ENCODE results near the gene CARD8.
A peak's percentile ranks its signal among the peaks of the same experiment; 100 is the strongest.

Gene CARD8

GRCh38 chr19:48255376-48256303 is at the start of gene CARD8:
Gene CARD8, minus strand, starts transcription at chr19:48255912. Its CDS starts 14,892 bp downstream, at chr19:48241020.
- TF ChIP-seq POLR2AphosphoS5 (IDR thresholded peaks at IDR 0.05; ENCODE audit: borderline replicate concordance, low read depth, low read length) (peak; percentile 94), FOXP2 (optimal IDR thresholded peaks at IDR 0.05; ENCODE audit: control extremely low read depth, extremely low read length, insufficient read depth) (no peak), EZH2 (IDR thresholded peaks at IDR 0.05) (no peak)
- H3K9ac ChIP-seq (ENCODE audit: insufficient read length): peak within 1 kb of the TSS; percentile 95
- H3K9me3 ChIP-seq (ENCODE audit: low read depth, low read length): no peaks in the 10 kb centered on the region
- peak within 1 kb of the TSS; percentile 94 for H3K27ac ChIP-seq
- H3K36me3 ChIP-seq (ENCODE audit: insufficient read depth, low read length): no peaks in the 10 kb centered on the region
- peak within 1 kb of the TSS; percentile 95 for H3K4me3 ChIP-seq
- peak; percentile 75 for DNase-seq (ENCODE audit: low read depth, low spot score)

- no peak overlapping the region for H3K27ac ChIP-seq
Measured at GRCh38 chr19:48303866-48304265, 48.2 kb upstream of the CARD8 start.

GRCh38 chr19:48303367-48303766 is 47.7 kb upstream of the CARD8 start:
- H3K4me3 ChIP-seq: no peak overlapping the region
- no peak overlapping the region for H3K27ac ChIP-seq
- H3K9me3 ChIP-seq (ENCODE audit: low read depth, low read length): no peaks in the 10 kb centered on the region
- H3K36me3 ChIP-seq (ENCODE audit: insufficient read depth, low read length): no peaks in the 10 kb centered on the region
- no peak for TF ChIP-seq EZH2 (IDR thresholded peaks at IDR 0.05)
- DNase-seq (ENCODE audit: low read depth, low spot score): no peak
- H3K9ac ChIP-seq (ENCODE audit: insufficient read length): no peak overlapping the region

More at GRCh38 chr19:48303866-48304265, 48.2 kb upstream of the CARD8 start:
- DNase-seq (ENCODE audit: low read depth, low spot score): no peak
- Histone ChIP-seq H3K4me3 (no peak overlapping the region), H3K9me3 (ENCODE audit: low read depth, low read length) (no peaks in the 10 kb centered on the region), H3K9ac (ENCODE audit: insufficient read length) (no peak overlapping the region), H3K36me3 (ENCODE audit: insufficient read depth, low read length) (no peaks in the 10 kb centered on the region)
- no peak for TF ChIP-seq EZH2 (IDR thresholded peaks at IDR 0.05)
- TF ChIP-seq POLR2AphosphoS5 (IDR thresholded peaks at IDR 0.05; ENCODE audit: borderline replicate concordance, low read depth, low read length): no peak
- no peak for TF ChIP-seq FOXP2 (optimal IDR thresholded peaks at IDR 0.05; ENCODE audit: control extremely low read depth, extremely low read length, insufficient read depth)

GRCh38 chr19:48302600-48302959 is 46.9 kb upstream of the CARD8 start:
- no peak overlapping the region for H3K27ac ChIP-seq
- DNase-seq (ENCODE audit: low read depth, low spot score): no peak
- H3K36me3 ChIP-seq (ENCODE audit: insufficient read depth, low read length): no peaks in the 10 kb centered on the region
- no peak overlapping the region for H3K4me3 ChIP-seq
- no peak overlapping the region for H3K9ac ChIP-seq (ENCODE audit: insufficient read length)
- TF ChIP-seq FOXP2 (optimal IDR thresholded peaks at IDR 0.05; ENCODE audit: control extremely low read depth, extremely low read length, insufficient read depth): no peak
- TF ChIP-seq POLR2AphosphoS5 (IDR thresholded peaks at IDR 0.05; ENCODE audit: borderline replicate concordance, low read depth, low read length): no peak
- TF ChIP-seq EZH2 (IDR thresholded peaks at IDR 0.05): no peak
- no peaks in the 10 kb centered on the region for H3K9me3 ChIP-seq (ENCODE audit: low read depth, low read length)

- H3K36me3 ChIP-seq (ENCODE audit: insufficient read depth, low read length): no peaks in the 10 kb centered on the region
- no peak overlapping the region for H3K9ac ChIP-seq (ENCODE audit: insufficient read length)
- no peak for TF ChIP-seq FOXP2 (optimal IDR thresholded peaks at IDR 0.05; ENCODE audit: control extremely low read depth, extremely low read length, insufficient read depth)
- no peaks in the 10 kb centered on the region for H3K9me3 ChIP-seq (ENCODE audit: low read depth, low read length)
- no peak overlapping the region for H3K27ac ChIP-seq
- H3K4me3 ChIP-seq: no peak overlapping the region
- DNase-seq (ENCODE audit: low read depth, low spot score): no peak
Measured at GRCh38 chr19:48301886-48302599, 46.3 kb upstream of the CARD8 start.

GRCh38 chr19:48297975-48298374 is 42.3 kb upstream of the CARD8 start:
- no peak overlapping the region for H3K4me3 ChIP-seq
- no peaks in the 10 kb centered on the region for H3K9me3 ChIP-seq (ENCODE audit: low read depth, low read length)
- no peak for DNase-seq (ENCODE audit: low read depth, low spot score)
- H3K36me3 ChIP-seq (ENCODE audit: insufficient read depth, low read length): no peaks in the 10 kb centered on the region
- TF ChIP-seq EZH2 (IDR thresholded peaks at IDR 0.05) (no peak), POLR2AphosphoS5 (IDR thresholded peaks at IDR 0.05; ENCODE audit: borderline replicate concordance, low read depth, low read length) (no peak), FOXP2 (optimal IDR thresholded peaks at IDR 0.05; ENCODE audit: control extremely low read depth, extremely low read length, insufficient read depth) (no peak)
- H3K9ac ChIP-seq (ENCODE audit: insufficient read length): no peak overlapping the region
- no peak overlapping the region for H3K27ac ChIP-seq

GRCh38 chr19:48296963-48297734 is 41.4 kb upstream of the CARD8 start:
- no peak for DNase-seq (ENCODE audit: low read depth, low spot score)
- TF ChIP-seq FOXP2 (optimal IDR thresholded peaks at IDR 0.05; ENCODE audit: control extremely low read depth, extremely low read length, insufficient read depth) (no peak), EZH2 (IDR thresholded peaks at IDR 0.05) (no peak), POLR2AphosphoS5 (IDR thresholded peaks at IDR 0.05; ENCODE audit: borderline replicate concordance, low read depth, low read length) (no peak)
- no peaks in the 10 kb centered on the region for H3K36me3 ChIP-seq (ENCODE audit: insufficient read depth, low read length)

GRCh38 chr19:48295458-48295857 is 39.7 kb upstream of the CARD8 start:
- H3K27ac ChIP-seq: no peak overlapping the region
- no peak overlapping the region for H3K9ac ChIP-seq (ENCODE audit: insufficient read length)
- no peak overlapping the region for H3K4me3 ChIP-seq
- DNase-seq (ENCODE audit: low read depth, low spot score): no peak
- H3K36me3 ChIP-seq (ENCODE audit: insufficient read depth, low read length): no peaks in the 10 kb centered on the region
- no peaks in the 10 kb centered on the region for H3K9me3 ChIP-seq (ENCODE audit: low read depth, low read length)
- TF ChIP-seq POLR2AphosphoS5 (IDR thresholded peaks at IDR 0.05; ENCODE audit: borderline replicate concordance, low read depth, low read length): no peak
- TF ChIP-seq EZH2 (IDR thresholded peaks at IDR 0.05): no peak
- TF ChIP-seq FOXP2 (optimal IDR thresholded peaks at IDR 0.05; ENCODE audit: control extremely low read depth, extremely low read length, insufficient read depth): no peak

More at GRCh38 chr19:48296963-48297734, 41.4 kb upstream of the CARD8 start:
- Histone ChIP-seq H3K9me3 (ENCODE audit: low read depth, low read length) (no peaks in the 10 kb centered on the region), H3K9ac (ENCODE audit: insufficient read length) (no peak overlapping the region), H3K27ac (no peak overlapping the region), H3K4me3 (no peak overlapping the region)
